Gastroesophageal sphincter (tissue), 4 donors: ENCODE data around the gene SPRING1. TPM values are rescaled to one million over a fixed set of nuclear protein-coding genes. Genes with fewer than 3 reads are reported as not detected.

ENCODE experiments used
- ATAC-seq: fragments of 150-250 bp; one replicate; pipeline ENCODE4 v1.9.1; 2016; ENCODE audit warnings: mild to moderate bottlenecking, moderate library complexity
- H3K27ac ChIP-seq, 4 donors: fragments of 200-600 bp; sonication (generic) in 3 of 4; 1 replicate in 3 of 4; 2 replicates in 1 of 4; pipeline ENCODE4 v1.5.1; 2016 to 2019
- H3K27me3 ChIP-seq: fragments of 200-600 bp; sonication (generic); one replicate; pipeline ENCODE4 v1.5.1; 2019
- H3K36me3 ChIP-seq, 2 donors: fragments of 200-600 bp; sonication (generic); one replicate each; pipeline ENCODE4 v1.5.1; 2019; ENCODE audit warnings: control low read depth in 1 of 2
- H3K4me1 ChIP-seq, 3 donors: fragments of 200-600 bp; sonication (generic); 1 replicate in 2 of 3; 2 replicates in 1 of 3; pipeline ENCODE4 v1.5.1; 2016 to 2019; ENCODE audit warnings: control low read depth in 2 of 3
- H3K4me3 ChIP-seq, 2 donors: fragments of 200-600 bp; sonication (generic); one replicate each; pipeline ENCODE4 v1.5.1; 2019; ENCODE audit warnings: mild to moderate bottlenecking in 1 of 2, moderate library complexity in 1 of 2
- H3K9me3 ChIP-seq, 3 donors: fragments of 200-600 bp; sonication (generic); one replicate each; pipeline ENCODE4 v1.5.1; 2017 to 2019; ENCODE audit warnings: control low read depth in 2 of 3
- EP300 ChIP-seq: sonication (generic); formaldehyde crosslinking; IDR thresholded peaks from one replicate; pipeline ENCODE4 v1.6.1; 2017; ENCODE audit warnings: antibody characterized with exemption, mild to moderate bottlenecking
- POLR2A ChIP-seq, 2 donors: fragments of 450-650 bp; IDR thresholded peaks; one replicate each; pipeline ENCODE4 v1.6.1; 2017; ENCODE audit warnings: antibody characterized with exemption in 2 of 2, mild to moderate bottlenecking in 2 of 2, moderate library complexity in 1 of 2
- POLR2AphosphoS5 ChIP-seq: sonication (generic); formaldehyde crosslinking; IDR thresholded peaks from one replicate; pipeline ENCODE4 v1.6.1; 2017; ENCODE audit warnings: antibody characterized with exemption
- WGBS, 2 donors: methylation state at CpG; one replicate each; pipeline ENCODE4 v1.1.5; 2018; ENCODE audit warnings: low coverage in 1 of 2; 5-methylcytosine and 5-hydroxymethylcytosine counted together
- total RNA-seq, 4 donors: library from RNA; depleted of rRNA; stranded (reverse); fragments of >200 nt; gene quantifications; one replicate each; pipeline ENCODE4 v1.1.0, GENCODE V29; 2016
- TF ChIP-seq, protein P1 (sequence below), 4 experiments: fragments of 200-600 bp in 2 of 4; fragments of 450-650 bp in 2 of 4; sonication (generic) in 1 of 4; IDR thresholded peaks; one replicate each; pipeline ENCODE4 v1.5.1; 2017 to 2019; ENCODE audit warnings: antibody characterized with exemption in 4 of 4, mild to moderate bottlenecking in 2 of 4, moderate library complexity in 2 of 4

The SPRING1 gene
- total RNA-seq, 4 donors from 2014 or later = 5.8 to 18.7 (median 13.4) TPM

DNA sequence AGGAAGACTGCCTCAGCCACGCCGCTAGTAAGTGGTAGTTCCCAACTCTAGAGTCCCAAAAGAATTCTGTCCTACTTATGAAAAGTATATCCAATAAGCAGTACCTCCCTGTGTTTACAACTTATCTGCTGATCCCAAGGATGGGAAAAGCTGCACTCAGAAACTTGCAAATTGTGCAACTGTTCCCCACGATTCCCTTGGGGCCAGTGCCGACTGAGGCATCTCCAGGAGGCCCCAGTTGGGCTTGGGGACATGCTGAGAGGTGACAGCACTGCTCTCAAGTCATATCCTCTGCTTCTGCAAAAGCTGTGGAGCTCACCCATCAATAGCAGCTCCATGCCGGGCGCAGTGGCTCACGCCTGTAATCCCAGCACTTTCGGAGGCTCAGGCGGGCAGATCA lies 23.7 kb downstream of the SPRING1 start:
- Histone ChIP-seq H3K4me1 (peaks cover 0 to 26% (median 6%) of the 10 kb centered on the region in 3 donors), H3K9me3 (no peaks in the 10 kb centered on the region), H3K36me3 (peaks cover 0 to 35% of the 10 kb centered on the region in 2 donors), H3K4me3 (no peak overlapping the region), H3K27me3 (no peaks in the 10 kb centered on the region), H3K27ac (no peak overlapping the region)
- no peak for ATAC-seq
- TF ChIP-seq POLR2AphosphoS5 (no peak), POLR2A (IDR thresholded peaks at IDR 0.05) (no peak), EP300 (no peak)
- TF ChIP-seq, protein P1, sequence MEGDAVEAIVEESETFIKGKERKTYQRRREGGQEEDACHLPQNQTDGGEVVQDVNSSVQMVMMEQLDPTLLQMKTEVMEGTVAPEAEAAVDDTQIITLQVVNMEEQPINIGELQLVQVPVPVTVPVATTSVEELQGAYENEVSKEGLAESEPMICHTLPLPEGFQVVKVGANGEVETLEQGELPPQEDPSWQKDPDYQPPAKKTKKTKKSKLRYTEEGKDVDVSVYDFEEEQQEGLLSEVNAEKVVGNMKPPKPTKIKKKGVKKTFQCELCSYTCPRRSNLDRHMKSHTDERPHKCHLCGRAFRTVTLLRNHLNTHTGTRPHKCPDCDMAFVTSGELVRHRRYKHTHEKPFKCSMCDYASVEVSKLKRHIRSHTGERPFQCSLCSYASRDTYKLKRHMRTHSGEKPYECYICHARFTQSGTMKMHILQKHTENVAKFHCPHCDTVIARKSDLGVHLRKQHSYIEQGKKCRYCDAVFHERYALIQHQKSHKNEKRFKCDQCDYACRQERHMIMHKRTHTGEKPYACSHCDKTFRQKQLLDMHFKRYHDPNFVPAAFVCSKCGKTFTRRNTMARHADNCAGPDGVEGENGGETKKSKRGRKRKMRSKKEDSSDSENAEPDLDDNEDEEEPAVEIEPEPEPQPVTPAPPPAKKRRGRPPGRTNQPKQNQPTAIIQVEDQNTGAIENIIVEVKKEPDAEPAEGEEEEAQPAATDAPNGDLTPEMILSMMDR (IDR thresholded peaks at IDR 0.05) = no peak
- WGBS, 2 donors = no CpG with 5 or more reads among the region's 9 CpGs

DNA sequence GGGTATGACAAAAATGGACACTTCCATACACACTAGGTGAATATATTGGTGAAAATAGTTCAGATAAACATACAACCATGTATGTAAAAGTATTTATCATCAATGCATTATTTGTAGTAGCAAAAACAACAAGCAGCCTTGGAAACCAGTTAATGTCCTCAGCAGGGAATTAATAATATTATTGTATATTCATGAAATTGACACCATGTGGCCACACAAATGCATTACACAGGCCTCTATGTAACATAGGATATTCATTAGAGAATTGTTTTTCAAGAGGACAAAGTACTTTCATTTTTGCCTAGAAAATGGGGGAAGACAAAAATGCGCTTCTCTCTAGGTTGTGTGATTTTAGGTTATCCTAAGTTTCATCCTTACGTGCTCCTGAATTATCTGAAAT lies 24.3 kb downstream of the SPRING1 start:
- H3K4me3 ChIP-seq = no peak overlapping the region
- H3K36me3 ChIP-seq = peaks cover 0 to 35% of the 10 kb centered on the region in 2 donors
- 93 to 96% methylated on average over 2 of the region's 2 CpGs for WGBS, 2 donors
- H3K27ac ChIP-seq = no peak overlapping the region
- no peaks in the 10 kb centered on the region for H3K9me3 ChIP-seq
- no peak for ATAC-seq
- TF ChIP-seq, protein P1 (IDR thresholded peaks at IDR 0.05) = no peak
- no peak for TF ChIP-seq EP300
- no peak for TF ChIP-seq POLR2AphosphoS5
- no peak for TF ChIP-seq POLR2A (IDR thresholded peaks at IDR 0.05)
- H3K27me3 ChIP-seq = no peaks in the 10 kb centered on the region
- peaks cover 0 to 26% (median 7%) of the 10 kb centered on the region in 3 donors for H3K4me1 ChIP-seq

DNA sequence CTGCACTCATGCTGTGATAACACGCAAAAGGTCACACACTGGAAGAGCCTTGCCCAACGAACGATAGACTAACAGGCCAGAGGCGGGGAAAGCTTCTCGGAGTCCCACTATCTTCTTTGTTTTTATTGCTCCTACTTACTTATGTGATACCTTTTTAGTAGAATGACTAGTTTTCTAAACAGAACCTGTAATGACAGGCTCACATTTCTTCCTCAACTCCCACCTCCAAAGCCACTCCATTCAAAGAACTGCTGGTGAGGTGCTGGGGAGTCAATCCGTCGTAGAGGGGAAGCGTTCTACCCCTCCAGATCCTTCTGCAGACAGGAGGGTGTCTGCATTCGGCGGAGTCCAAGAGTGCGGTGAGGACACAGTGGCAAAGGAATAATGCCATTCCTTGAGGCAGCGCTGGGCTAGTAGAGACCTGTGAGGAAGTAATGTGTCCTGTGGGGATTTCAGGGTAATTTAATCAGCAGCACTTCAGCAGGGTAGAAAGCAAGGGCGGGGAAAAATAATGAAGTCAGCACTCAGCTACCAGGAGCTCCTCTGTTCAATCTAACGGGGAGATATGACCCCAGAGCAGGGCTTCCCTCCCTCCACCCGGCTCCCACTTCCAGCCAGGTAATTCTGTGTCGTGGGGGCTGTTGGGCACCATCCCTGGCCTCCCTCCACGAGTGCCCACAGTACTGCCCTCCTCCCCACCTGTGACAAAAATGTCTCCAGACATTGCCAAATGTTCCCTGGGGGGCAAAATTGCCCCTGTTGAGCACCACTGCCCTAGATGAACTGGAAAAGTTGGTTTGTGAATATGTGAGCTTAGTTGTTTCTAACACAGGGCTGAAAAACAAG lies 25.2 kb downstream of the SPRING1 start:
- Histone ChIP-seq H3K4me1 (peaks cover 0 to 20% (median 7%) of the 10 kb centered on the region in 3 donors), H3K36me3 (peaks cover 0 to 34% of the 10 kb centered on the region in 2 donors), H3K4me3 (no peak overlapping the region), H3K9me3 (no peaks in the 10 kb centered on the region), H3K27me3 (no peaks in the 10 kb centered on the region), H3K27ac (no peak overlapping the region)
- 81% methylated on average over 5 to 6 of the region's 17 CpGs for WGBS, 2 donors
- ATAC-seq = no peak
- TF ChIP-seq POLR2AphosphoS5 = no peak
- no peak for TF ChIP-seq EP300
- TF ChIP-seq, protein P1 (IDR thresholded peaks at IDR 0.05) = no peak
- no peak for TF ChIP-seq POLR2A (IDR thresholded peaks at IDR 0.05)

DNA sequence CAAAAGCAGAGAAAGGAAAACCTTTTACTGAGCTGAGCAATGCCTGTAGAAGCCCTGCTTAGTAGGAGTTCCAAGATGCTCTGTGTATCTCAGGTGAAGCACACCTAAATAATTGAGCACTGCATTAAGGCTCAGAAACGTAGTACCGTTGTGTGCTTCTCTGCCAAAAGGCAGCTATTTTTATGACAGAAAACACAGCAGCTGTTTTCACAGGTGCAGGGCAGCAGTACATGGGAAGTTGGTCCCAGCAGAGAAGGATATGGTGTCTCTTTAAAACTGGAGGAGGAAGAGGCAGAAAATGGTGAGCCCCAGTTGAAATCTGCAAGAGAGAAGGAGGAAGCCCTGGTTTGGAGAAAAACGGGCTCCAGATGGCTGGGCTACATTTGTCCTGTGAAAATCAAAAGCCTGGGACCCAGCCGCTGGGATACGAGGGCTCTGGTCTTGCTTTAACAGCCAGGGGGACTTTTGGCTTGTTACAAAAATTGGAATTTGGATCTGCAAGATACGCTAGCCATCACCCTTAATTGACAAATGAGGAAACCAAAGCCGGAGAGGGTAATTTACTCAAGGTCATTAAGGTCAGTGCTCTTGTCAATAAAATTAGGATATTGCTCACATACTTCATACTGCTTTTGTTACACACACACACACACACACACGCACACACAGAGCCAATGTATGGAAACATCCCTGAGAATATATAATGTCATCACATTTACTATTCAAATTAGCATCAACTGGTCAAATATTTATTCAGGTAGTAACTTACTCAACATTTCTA lies 27.3 kb downstream of the SPRING1 start:
- TF ChIP-seq POLR2A (IDR thresholded peaks at IDR 0.05) = no peak
- TF ChIP-seq POLR2AphosphoS5 = no peak
- no peak for TF ChIP-seq EP300
- TF ChIP-seq, protein P1 (IDR thresholded peaks at IDR 0.05) = no peak
- WGBS, 2 donors = 48 to 62% methylated on average over 7 to 8 of the region's 8 CpGs
- Histone ChIP-seq H3K4me1 (peaks cover 0 to 18% (median 7%) of the 10 kb centered on the region in 3 donors), H3K27ac (no peak overlapping the region), H3K27me3 (no peaks in the 10 kb centered on the region), H3K36me3 (peaks cover 0 to 13% of the 10 kb centered on the region in 2 donors), H3K9me3 (no peaks in the 10 kb centered on the region), H3K4me3 (no peak overlapping the region)
- no peak for ATAC-seq
